H1 (cell line): ENCODE measurements around the gene PTTG1IP2. TPM values are rescaled to one million over a fixed set of nuclear protein-coding genes. Genes with fewer than 3 reads are reported as not detected.

Experiments used
- CTCF ChIA-PET: fragments of 300-600 bp; sonication (Branson Sonifier 250); formaldehyde crosslinking; loops from one replicate; lab custom pipeline; 2021; ENCODE audit not compliant: partially characterized antibody; lab: Charles Lee
- POLR2A ChIA-PET: fragments of 300-600 bp; sonication (Branson Sonifier 250); formaldehyde crosslinking; loops from one replicate; lab custom pipeline; 2021; ENCODE audit warnings: inconsistent platforms; ENCODE audit not compliant: partially characterized antibody; lab: Charles Lee
- DNase-seq, 2 experiments: peaks; one replicate each; pipeline versions ENCODE4 v3.0.0 to v3.0.0-alpha.2; 2010 to 2022; ENCODE audit warnings: low spot score in 2 of 2, low read depth in 1 of 2, mixed read lengths in 1 of 2
- FAIRE-seq: peaks from 2 replicates; lab custom pipeline; 2011; peaks lifted over from hg19 to GRCh38; lab: Jason Lieb, UNC
- H2AFZ ChIP-seq: 2 replicates; pipeline ENCODE4 v1.8.1; 2012; ENCODE audit warnings: low read length, inconsistent platforms
- H2AK5ac ChIP-seq: 2 replicates; pipeline ENCODE4 v1.6.1; 2013; ENCODE audit warnings: low read depth, low read length
- H2BK120ac ChIP-seq: replicated peaks from 2 replicates; pipeline ENCODE3; 2013; ENCODE audit warnings: low read depth, low read length, inconsistent platforms
- H2BK12ac ChIP-seq: 2 replicates; pipeline ENCODE4 v1.6.1; 2013; ENCODE audit warnings: low read depth, low read length
- H2BK15ac ChIP-seq: 2 replicates; pipeline ENCODE4 v1.6.1; 2013; ENCODE audit warnings: low read length
- H2BK20ac ChIP-seq: 2 replicates; pipeline ENCODE4 v1.6.1; 2013; ENCODE audit warnings: low read length
- H2BK5ac ChIP-seq: 2 replicates; pipeline ENCODE4 v1.6.1; 2013; ENCODE audit warnings: low read depth, low read length
- H3K14ac ChIP-seq: 2 replicates; pipeline ENCODE4 v1.6.1; 2013; ENCODE audit warnings: inconsistent platforms; ENCODE audit not compliant: insufficient read length
- H3K18ac ChIP-seq: 2 replicates; pipeline ENCODE4 v1.6.1; 2013; ENCODE audit warnings: low read length; ENCODE audit errors: extremely low read depth
- H3K23ac ChIP-seq: 2 replicates; pipeline ENCODE4 v1.6.1; 2013; ENCODE audit warnings: inconsistent platforms; ENCODE audit not compliant: insufficient read length
- H3K23me2 ChIP-seq: 2 replicates; pipeline ENCODE4 v1.6.1; 2013; ENCODE audit warnings: low read depth, low read length
- H3K27ac ChIP-seq: 2 replicates; pipeline ENCODE4 v1.6.1; 2011; ENCODE audit warnings: low read depth, low read length, inconsistent platforms
- H3K27me3 ChIP-seq, 4 experiments: replicated peaks in 1 of 4; 1 replicate in 1 of 4; 2 replicates in 3 of 4; pipeline versions ENCODE4 v1.6.1 to v1.8.1; 2011 to 2013; ENCODE audit warnings: low read length in 3 of 4, mild to moderate bottlenecking in 3 of 4, inconsistent platforms in 2 of 4, mixed read lengths in 2 of 4, moderate library complexity in 1 of 4; ENCODE audit not compliant: control insufficient read depth in 3 of 4, insufficient read depth in 3 of 4; ENCODE audit errors: extremely low read depth in 1 of 4
- H3K36me3 ChIP-seq, 4 experiments: 2 replicates each; pipeline versions ENCODE4 v1.6.1 to v1.8.1; 2011 to 2013; ENCODE audit warnings: mild to moderate bottlenecking in 4 of 4, low read length in 3 of 4, moderate library complexity in 2 of 4, control low read depth in 1 of 4, inconsistent platforms in 1 of 4; ENCODE audit not compliant: insufficient read depth in 4 of 4, control insufficient read depth in 2 of 4
- H3K4ac ChIP-seq: replicated peaks from 2 replicates; pipeline ENCODE3; 2013; ENCODE audit warnings: low read length, low read depth, mixed read lengths, inconsistent platforms; ENCODE audit not compliant: insufficient read length
- H3K4me1 ChIP-seq, 4 experiments: replicated peaks in 1 of 4; 1 replicate in 1 of 4; 2 replicates in 3 of 4; pipeline versions ENCODE4 v1.6.1 to v1.8.1; 2011 to 2013; ENCODE audit warnings: low read length in 3 of 4, inconsistent platforms in 2 of 4, mixed read lengths in 1 of 4; ENCODE audit not compliant: insufficient read depth in 4 of 4, control insufficient read depth in 3 of 4
- H3K4me2 ChIP-seq, 2 experiments: 2 replicates each; pipeline versions ENCODE4 v1.6.1 to v1.8.1; 2011 to 2013; ENCODE audit warnings: low read depth in 2 of 2, low read length in 2 of 2, control low read depth in 1 of 2, inconsistent platforms in 1 of 2, mild to moderate bottlenecking in 1 of 2; ENCODE audit not compliant: insufficient read depth in 1 of 2
- H3K4me3 ChIP-seq, 4 experiments: fragments of 200-600, 300-600 bp in 1 of 4; sonication (generic), shearing (Covaris generic), sonication (Bioruptor Twin) in 1 of 4; 2 replicates each; pipeline versions ENCODE4 v1.5.1 to v1.8.1; 2011 to 2016; ENCODE audit warnings: low read length in 4 of 4, low read depth in 3 of 4, control low read depth in 2 of 4, inconsistent platforms in 2 of 4, mild to moderate bottlenecking in 2 of 4, mixed read lengths in 1 of 4, moderate library complexity in 1 of 4; ENCODE audit not compliant: insufficient read depth in 2 of 4; ENCODE audit errors: extremely low read depth in 1 of 4
- H3K56ac ChIP-seq: replicated peaks from 2 replicates; pipeline ENCODE3; 2013; ENCODE audit warnings: low read depth, mild to moderate bottlenecking, mixed read lengths, low read length, inconsistent platforms; ENCODE audit not compliant: insufficient read length
- H3K79me1 ChIP-seq: 2 replicates; pipeline ENCODE4 v1.6.1; 2013; ENCODE audit warnings: low read depth, low read length, control low read depth
- H3K79me2 ChIP-seq, 2 experiments: 2 replicates each; pipeline versions ENCODE4 v1.6.1 to v1.8.1; 2012 to 2013; ENCODE audit warnings: low read length in 2 of 2, mild to moderate bottlenecking in 2 of 2, inconsistent platforms in 1 of 2; ENCODE audit not compliant: insufficient read depth in 2 of 2, control insufficient read depth in 1 of 2
- H3K9ac ChIP-seq, 4 experiments: replicated peaks in 1 of 4; 1 replicate in 1 of 4; 2 replicates in 3 of 4; pipeline versions ENCODE4 v1.6.1 to v1.8.1; 2011 to 2013; ENCODE audit warnings: low read depth in 3 of 4, low read length in 3 of 4, control low read depth in 2 of 4, mild to moderate bottlenecking in 2 of 4, moderate library complexity in 2 of 4, inconsistent platforms in 1 of 4; ENCODE audit errors: extremely low read depth in 1 of 4
- H3K9me3 ChIP-seq, 2 experiments: 2 replicates each; pipeline versions ENCODE4 v1.6.1 to v1.8.1; 2012 to 2013; ENCODE audit warnings: mild to moderate bottlenecking in 2 of 2, moderate library complexity in 2 of 2, control low read depth in 1 of 2, inconsistent platforms in 1 of 2, low read depth in 1 of 2, low read length in 1 of 2, mixed read lengths in 1 of 2; ENCODE audit not compliant: insufficient read depth in 2 of 2
- H4K20me1 ChIP-seq, 2 experiments: replicated peaks in 1 of 2; 2 replicates each; pipeline versions ENCODE3 to v1.8.1; 2011 to 2013; ENCODE audit warnings: inconsistent platforms in 2 of 2, low read length in 2 of 2, mild to moderate bottlenecking in 1 of 2; ENCODE audit not compliant: insufficient read depth in 2 of 2, control insufficient read depth in 1 of 2
- H4K5ac ChIP-seq: 2 replicates; pipeline ENCODE4 v1.6.1; 2013; ENCODE audit warnings: low read length, low read depth, mixed read lengths, inconsistent platforms; ENCODE audit not compliant: insufficient read length
- H4K8ac ChIP-seq: 2 replicates; pipeline ENCODE4 v1.8.0; 2013; ENCODE audit warnings: mild to moderate bottlenecking, moderate library complexity, low read length, inconsistent platforms; ENCODE audit not compliant: insufficient read depth; ENCODE audit errors: extremely low read depth
- H4K91ac ChIP-seq: replicated peaks from 2 replicates; pipeline ENCODE3; 2013; ENCODE audit warnings: low read length, mixed read lengths, inconsistent platforms; ENCODE audit not compliant: insufficient read length
- CBX8 ChIP-seq: fragments of 300-800, 300-1000 bp; sonication (generic); IDR thresholded peaks from 2 replicates; pipeline ENCODE4 v1.7.1; 2016; ENCODE audit warnings: low read depth, low read length, borderline replicate concordance
- CTCF ChIP-seq, 3 experiments: IDR thresholded peaks; 1 replicate in 2 of 3; 2 replicates in 1 of 3; pipeline versions ENCODE4 v1.5.1 to v1.6.1; 2011; ENCODE audit warnings: low read length in 3 of 3, mild to moderate bottlenecking in 3 of 3, inconsistent platforms in 2 of 3, low read depth in 1 of 3, moderate library complexity in 1 of 3; ENCODE audit not compliant: insufficient read depth in 1 of 3; ENCODE audit errors: control extremely low read depth in 1 of 3
- RAD21 ChIP-seq, 2 experiments: IDR thresholded peaks in 1 of 2; conservative IDR thresholded peaks in 1 of 2; 2 replicates each; pipeline ENCODE4 v1.6.1; 2011; ENCODE audit warnings: low read depth in 2 of 2, low read length in 2 of 2, improper control_type of control experiment in 1 of 2, inconsistent platforms in 1 of 2, mild to moderate bottlenecking in 1 of 2, moderate library complexity in 1 of 2
- RFX5 ChIP-seq: IDR thresholded peaks from 2 replicates; pipeline ENCODE4 v1.6.1; 2011; ENCODE audit warnings: low read depth, low read length, improper control_type of control experiment, borderline replicate concordance
- WGBS, 2 experiments: shearing (Covaris generic) in 1 of 2; methylation state at CpG; one replicate each; pipeline versions ENCODE4 v1.1.6 to v1.1.7; 2013 to 2015; ENCODE audit warnings: low lambda C conversion rate in 2 of 2, mixed read lengths in 2 of 2, inconsistent platforms in 1 of 2, low coverage in 1 of 2, missing lambda C conversion rate in 1 of 2; ENCODE audit not compliant: insufficient replicate concordance in 2 of 2, insufficient coverage in 1 of 2, insufficient read length in 1 of 2; ENCODE audit errors: extremely low coverage in 1 of 2, missing lambda C conversion rate in 1 of 2; 5-methylcytosine and 5-hydroxymethylcytosine counted together
- polyA plus RNA-seq, 7 experiments: library from polyadenylated mRNA; depleted of rRNA in 3 of 7; stranded (reverse) in 5 of 7; unstranded in 2 of 7; fragments of >200 nt in 5 of 7; fragments of 200-250 nt in 2 of 7; gene quantifications; 1 replicate in 5 of 7; 2 replicates in 1 of 7; 4 replicates in 1 of 7; pipeline versions ENCODE4 v1.2.1 to v1.2.3, GENCODE V29; 2011 to 2013; ENCODE audit warnings: missing spikeins in 2 of 7, mixed read lengths in 2 of 7
- total RNA-seq: library from RNA; stranded (reverse); fragmentation: NEBNext Ultra II Directional; extraction: Animal tissue kit (Norgen Biotek cat#: 25700); gene quantifications from 2 replicates; pipeline ENCODE4 v1.2.1, GENCODE V29; 2021

The PTTG1IP2 gene
- total and polyA plus RNA-seq, 2 of the 8 experiments (the other 6 are each of a cell fraction or from before 2014, with no cell fraction given) = not detected

- Histone ChIP-seq H2BK20ac (no peak overlapping the region), H4K5ac (no peak overlapping the region), H4K20me1 (no peaks in the 10 kb centered on the region), H3K9me3 (no peaks in the 10 kb centered on the region), H3K18ac (no peak overlapping the region), H2BK12ac (no peak overlapping the region), H2AK5ac (no peak overlapping the region), H2BK120ac (no peak overlapping the region), H2BK5ac (no peak overlapping the region), H3K4me3 (no peak overlapping the region), H3K27me3 (no peaks in the 10 kb centered on the region), H2AFZ (peak overlapping the region; percentile 52; the same call in 1 of the 2 replicates), H3K36me3 (no peaks in the 10 kb centered on the region), H3K23ac (no peak overlapping the region), H3K27ac (no peak overlapping the region), H3K79me2 (no peaks in the 10 kb centered on the region), H3K56ac (no peak overlapping the region), H3K9ac (no peak overlapping the region), H3K4me2 (no peak overlapping the region), H3K4ac (no peak overlapping the region), H3K4me1 (no peaks in the 10 kb centered on the region), H3K23me2 (no peaks in the 10 kb centered on the region), H2BK15ac (no peak overlapping the region), H4K91ac (no peak overlapping the region), H3K79me1 (no peaks in the 10 kb centered on the region), H4K8ac (no peak overlapping the region), H3K14ac (no peak overlapping the region)
- DNase-seq = no peak
- ChIA-PET CTCF (interaction anchor here (0.7 to 2.5 kb wide), 5 partner anchors 18 to 276 kb away, joined by 3 to 8 read pairs (median 3); no protein-coding TSS in a partner anchor), POLR2A (no interaction called here)
- no peak for FAIRE-seq
- 60% methylated on average over 3 of the region's 3 CpGs; no CpG with 5 or more reads in 1 of the 2 experiments for WGBS, 2 experiments
- no peak for TF ChIP-seq CBX8
- no peak for TF ChIP-seq RFX5
- peak in 1 of 2 experiments; percentile 16; a peak in 1 of 4 replicates for TF ChIP-seq RAD21 (IDR thresholded peaks at IDR 0.05 in 1 of 2, conservative IDR thresholded peaks at IDR 0.05 in 1 of 2; ENCODE audit: low read depth in 2 of 2, low read length in 2 of 2)
- peak; percentile 1 to 10 (median 6); a peak in 2 of 4 replicates for TF ChIP-seq CTCF (IDR thresholded peaks at IDR 0.05; ENCODE audit: control extremely low read depth in 1 of 3, insufficient read depth in 1 of 3, low read depth in 1 of 3, low read length in 3 of 3)
These were observed 36.2 kb upstream of the PTTG1IP2 start for GRCh38 chr7:90433221-90433620.
